GM06990 (cell line): ENCODE measurements around the gene GRM8.

Source experiments
- DNase-seq: peaks from one replicate; pipeline ENCODE4 v3.0.0-alpha.2; 2011; ENCODE audit not compliant: insufficient read length; ENCODE audit errors: extremely low read depth
- H3K27me3 ChIP-seq: replicated peaks from 2 replicates; pipeline ENCODE4 v1.6.0; 2011; ENCODE audit warnings: low read length; ENCODE audit not compliant: control insufficient read depth, insufficient read depth
- H3K36me3 ChIP-seq: 2 replicates; pipeline ENCODE4 v1.5.1; 2011; ENCODE audit warnings: low read length; ENCODE audit not compliant: control insufficient read depth, insufficient read depth
- H3K4me3 ChIP-seq: replicated peaks from 2 replicates; pipeline ENCODE4 v1.5.1; 2011; ENCODE audit warnings: low read depth, mild to moderate bottlenecking, control low read depth, low read length
- TF ChIP-seq, protein P1 (sequence below): IDR thresholded peaks from 2 replicates; pipeline ENCODE4 v1.5.1; 2011; ENCODE audit warnings: low read length, control low read depth, mild to moderate bottlenecking, inconsistent platforms; ENCODE audit not compliant: insufficient read depth, poor library complexity, severe bottlenecking

GRM8 gene

DNA sequence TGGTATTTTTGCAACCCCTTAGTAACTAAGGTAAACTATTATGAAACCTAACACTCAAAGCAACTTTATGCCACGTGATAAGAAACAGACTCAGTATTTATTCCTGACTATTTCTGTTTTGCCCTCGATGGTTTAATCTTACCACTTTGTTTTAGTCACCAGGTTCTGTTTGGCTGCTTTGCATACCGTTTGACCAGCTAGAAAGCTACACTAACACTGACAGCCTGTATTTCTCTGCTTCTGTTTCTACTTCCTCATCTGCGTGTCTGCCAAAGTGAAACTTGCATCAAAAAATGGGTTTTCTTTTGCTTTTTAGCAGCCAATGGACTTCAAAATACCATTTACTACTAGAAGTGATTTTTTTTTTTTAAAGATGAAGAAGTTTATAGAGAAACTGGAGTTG, 802.5 kb downstream of the GRM8 start:
- no peaks in the 10 kb centered on the region for H3K36me3 ChIP-seq
- DNase-seq, result peak; percentile 58
- TF ChIP-seq, protein P1, sequence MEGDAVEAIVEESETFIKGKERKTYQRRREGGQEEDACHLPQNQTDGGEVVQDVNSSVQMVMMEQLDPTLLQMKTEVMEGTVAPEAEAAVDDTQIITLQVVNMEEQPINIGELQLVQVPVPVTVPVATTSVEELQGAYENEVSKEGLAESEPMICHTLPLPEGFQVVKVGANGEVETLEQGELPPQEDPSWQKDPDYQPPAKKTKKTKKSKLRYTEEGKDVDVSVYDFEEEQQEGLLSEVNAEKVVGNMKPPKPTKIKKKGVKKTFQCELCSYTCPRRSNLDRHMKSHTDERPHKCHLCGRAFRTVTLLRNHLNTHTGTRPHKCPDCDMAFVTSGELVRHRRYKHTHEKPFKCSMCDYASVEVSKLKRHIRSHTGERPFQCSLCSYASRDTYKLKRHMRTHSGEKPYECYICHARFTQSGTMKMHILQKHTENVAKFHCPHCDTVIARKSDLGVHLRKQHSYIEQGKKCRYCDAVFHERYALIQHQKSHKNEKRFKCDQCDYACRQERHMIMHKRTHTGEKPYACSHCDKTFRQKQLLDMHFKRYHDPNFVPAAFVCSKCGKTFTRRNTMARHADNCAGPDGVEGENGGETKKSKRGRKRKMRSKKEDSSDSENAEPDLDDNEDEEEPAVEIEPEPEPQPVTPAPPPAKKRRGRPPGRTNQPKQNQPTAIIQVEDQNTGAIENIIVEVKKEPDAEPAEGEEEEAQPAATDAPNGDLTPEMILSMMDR, result no peak
- no peaks in the 10 kb centered on the region for H3K27me3 ChIP-seq
- no peak overlapping the region for H3K4me3 ChIP-seq

DNA sequence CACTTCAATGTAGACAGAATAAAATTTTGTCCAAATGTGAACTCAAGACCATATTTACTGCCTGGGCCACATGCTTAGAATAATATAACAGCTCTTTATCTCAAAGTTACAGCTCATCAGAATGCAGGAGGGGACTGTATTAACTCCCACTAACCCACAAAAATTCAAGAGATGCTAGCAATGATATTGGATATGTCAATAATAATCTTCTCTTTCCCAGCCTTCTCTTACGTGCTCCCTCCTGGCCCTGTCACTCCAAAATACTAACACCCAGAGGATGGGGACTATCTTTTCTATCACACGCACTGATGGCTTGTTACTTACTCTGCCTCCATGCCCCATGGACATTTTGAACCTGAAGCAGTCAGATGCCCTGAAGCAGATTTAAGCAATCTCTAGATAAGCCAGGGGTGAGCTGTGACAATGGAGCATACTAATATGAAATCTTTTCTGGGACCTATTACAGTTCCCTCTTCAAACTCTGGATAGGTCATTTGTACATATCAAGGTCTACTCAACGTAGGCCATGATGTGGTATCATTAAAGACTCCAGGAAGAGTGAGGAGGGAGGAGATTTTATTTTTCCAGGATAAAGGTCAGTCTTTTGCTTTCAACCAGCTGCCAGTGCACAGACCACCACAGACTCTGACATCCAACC, 803.0 kb downstream of the GRM8 start:
- no peak for DNase-seq
- Histone ChIP-seq H3K4me3 (no peak overlapping the region), H3K36me3 (no peaks in the 10 kb centered on the region), H3K27me3 (no peaks in the 10 kb centered on the region)
- TF ChIP-seq, protein P1, result no peak

- Histone ChIP-seq H3K4me3 (no peak overlapping the region), H3K27me3 (no peaks in the 10 kb centered on the region), H3K36me3 (no peaks in the 10 kb centered on the region)
- TF ChIP-seq, protein P1, result no peak
- no peak for DNase-seq
Measured at GRCh38 chr7:126447984-126448383, 804.8 kb downstream of the GRM8 start.

DNA sequence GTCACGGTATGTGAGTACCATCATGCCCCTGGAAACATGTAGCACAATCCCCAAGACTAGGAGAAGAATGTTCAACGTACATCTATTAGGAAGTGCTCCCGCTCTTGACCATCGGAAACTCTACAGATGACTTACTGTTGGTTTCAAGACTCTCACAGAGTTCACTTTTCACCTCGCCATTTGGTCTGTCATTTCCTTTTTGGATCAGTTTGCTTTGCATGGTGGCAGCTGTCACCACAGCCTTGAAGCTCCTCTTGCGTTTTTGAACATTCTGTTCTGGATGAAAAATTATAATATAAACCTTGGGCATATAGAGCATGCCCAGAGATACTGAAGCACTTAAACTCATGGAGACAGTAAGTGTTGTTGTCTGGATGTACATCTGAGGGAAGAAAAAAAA, 806.8 kb downstream of the GRM8 start:
- Histone ChIP-seq H3K36me3 (no peaks in the 10 kb centered on the region), H3K27me3 (no peaks in the 10 kb centered on the region), H3K4me3 (no peak overlapping the region)
- TF ChIP-seq, protein P1, result no peak
- DNase-seq, result no peak

- DNase-seq, result peak; percentile 4
- Histone ChIP-seq H3K36me3 (no peaks in the 10 kb centered on the region), H3K27me3 (no peaks in the 10 kb centered on the region), H3K4me3 (no peak overlapping the region)
- TF ChIP-seq, protein P1, result no peak
Measured at GRCh38 chr7:126443951-126444350, 808.8 kb downstream of the GRM8 start.

GRCh38 chr7:126442908-126443307, 809.8 kb downstream of the GRM8 start:
- TF ChIP-seq, protein P1, result no peak
- Histone ChIP-seq H3K36me3 (no peaks in the 10 kb centered on the region), H3K27me3 (no peaks in the 10 kb centered on the region), H3K4me3 (no peak overlapping the region)
- no peak for DNase-seq
